Esophagus mucosa (tissue), 1 donor: Measurements from ENCODE around the gene TTC6. TPM values are rescaled to one million over a fixed set of nuclear protein-coding genes. Genes with fewer than 3 reads are reported as not detected.
A peak's percentile ranks its signal among the peaks of the same experiment; 100 is the strongest.

ENCODE experiments used
- ATAC-seq: fragments of 200-7000 bp; cut with Tn5 transposase; one replicate; pipeline ENCODE4 v1.9.1; 2020
- total RNA-seq: library from RNA; stranded (reverse); gene quantifications from one replicate; pipeline ENCODE4 v1.2.4, GENCODE V29; 2023
- donor health status: DM: yes; HTN: yes; CAD: no.

TTC6 gene
- total RNA-seq, 1 donor from 2014 or later: 1.3 TPM

- no peak for ATAC-seq
These were observed 8.7 kb upstream of the TTC6 start for GRCh38 chr14:37586797-37587130.

GRCh38 chr14:37587131-37587803, 8.2 kb upstream of the TTC6 start:
- ATAC-seq: no peak

- no peak for ATAC-seq
These were observed 7.4 kb upstream of the TTC6 start for GRCh38 chr14:37587881-37588666.

GRCh38 chr14:37588667-37588955, 6.8 kb upstream of the TTC6 start:
- ATAC-seq: no peak

- no peak for ATAC-seq
These were observed 6.3 kb upstream of the TTC6 start for GRCh38 chr14:37588956-37589714.

- no peak for ATAC-seq
These were observed 5.6 kb upstream of the TTC6 start for GRCh38 chr14:37589715-37590427.

- no peak for ATAC-seq
These were observed 4.8 kb upstream of the TTC6 start for GRCh38 chr14:37590428-37591139.

- ATAC-seq: peak; percentile 2
These were observed 4.0 kb upstream of the TTC6 start for GRCh38 chr14:37591311-37591940.

- ATAC-seq: peak; percentile 46
These were observed 3.4 kb upstream of the TTC6 start for GRCh38 chr14:37591941-37592481.

GRCh38 chr14:37592482-37593408, 2.7 kb upstream of the TTC6 start:
- ATAC-seq: no peak

- ATAC-seq: no peak
These were observed 1.8 kb upstream of the TTC6 start for GRCh38 chr14:37593511-37594237.

- ATAC-seq: peak; percentile 40
These were observed 1.0 kb upstream of the TTC6 start for GRCh38 chr14:37594238-37594970.

GRCh38 chr14:37595809-37596621, 586 bp downstream of the TTC6 start:
- ATAC-seq: peak; percentile 66

GRCh38 chr14:37596790-37597472, 1.5 kb downstream of the TTC6 start:
- no peak for ATAC-seq

- no peak for ATAC-seq
These were observed 2.1 kb downstream of the TTC6 start for GRCh38 chr14:37597538-37597913.

GRCh38 chr14:37597914-37598746, 2.7 kb downstream of the TTC6 start:
- peak; percentile 27 for ATAC-seq
